IMR-90 (cell line): ENCODE data around the gene OVCH1. TPM values are rescaled to one million over a fixed set of nuclear protein-coding genes. Genes with fewer than 3 reads are reported as not detected.

Experiments used
- ATAC-seq: fragments of 200-7000 bp; cut with Tn5 transposase; 2 replicates; pipeline ENCODE4 v1.9.1; 2020; ENCODE audit warnings: low read depth, mild to moderate bottlenecking, moderate library complexity
- BruUV-seq: library from RNA; stranded (reverse); fragments of 400-500 nt; replicated peaks from 2 replicates; lab custom pipeline; 2021; lab: Mats Ljungman, UMichigan
- CTCF ChIA-PET: fragments of 300-600 bp; formaldehyde crosslinking; extraction: SDS; loops from one replicate; lab custom pipeline; 2021; ENCODE audit warnings: antibody characterized with exemption; lab: Yijun Ruan, JAX
- POLR2A ChIA-PET: fragments of 300-600 bp; sonication (Branson Sonifier 250); formaldehyde crosslinking; loops from one replicate; lab custom pipeline; 2022; ENCODE audit warnings: antibody characterized with exemption; ENCODE audit not compliant: unreplicated experiment; lab: Charles Lee
- DNase-seq: peaks from one replicate; pipeline ENCODE4 v3.0.0; 2013
- H2AFZ ChIP-seq: replicated peaks from 2 replicates; pipeline ENCODE3; 2013; ENCODE audit warnings: low read length, mild to moderate bottlenecking; ENCODE audit not compliant: poor library complexity
- H2AK5ac ChIP-seq: 2 replicates; pipeline ENCODE4 v1.6.1; 2013; ENCODE audit warnings: low read depth, low read length, inconsistent platforms
- H2AK9ac ChIP-seq: replicated peaks from 2 replicates; pipeline ENCODE3; 2013; ENCODE audit warnings: mild to moderate bottlenecking, low read depth, low read length, moderate library complexity; ENCODE audit not compliant: poor library complexity
- H2BK120ac ChIP-seq: 2 replicates; pipeline ENCODE4 v1.6.1; 2013; ENCODE audit warnings: low read depth, low read length, inconsistent platforms
- H2BK15ac ChIP-seq: 3 replicates; pipeline ENCODE4 v1.6.1; 2013; ENCODE audit warnings: low read depth, low read length, inconsistent platforms
- H2BK20ac ChIP-seq: 2 replicates; pipeline ENCODE4 v1.6.1; 2013; ENCODE audit warnings: low read depth, mild to moderate bottlenecking, inconsistent platforms, low read length, moderate library complexity
- H2BK5ac ChIP-seq: 2 replicates; pipeline ENCODE4 v1.6.1; 2013; ENCODE audit warnings: mild to moderate bottlenecking, low read depth, low read length, inconsistent platforms; ENCODE audit not compliant: poor library complexity, severe bottlenecking
- H3K14ac ChIP-seq: replicated peaks from 2 replicates; pipeline ENCODE4 v1.6.1; 2013; ENCODE audit warnings: low read depth, low read length, inconsistent platforms
- H3K18ac ChIP-seq: 2 replicates; pipeline ENCODE4 v1.6.1; 2013; ENCODE audit warnings: low read depth, low read length, control low read depth
- H3K23ac ChIP-seq: 2 replicates; pipeline ENCODE4 v1.6.1; 2013; ENCODE audit warnings: low read depth, low read length, inconsistent platforms
- H3K27ac ChIP-seq: 2 replicates; pipeline ENCODE4 v1.5.1; 2013; ENCODE audit warnings: mild to moderate bottlenecking, control low read depth, low read length; ENCODE audit not compliant: insufficient read depth
- H3K27me3 ChIP-seq: 2 replicates; pipeline ENCODE4 v1.6.1; 2013; ENCODE audit warnings: low read length; ENCODE audit not compliant: control insufficient read depth, insufficient read depth
- H3K36me3 ChIP-seq: 2 replicates; pipeline ENCODE4 v1.6.1; 2013; ENCODE audit warnings: low read length, mixed read lengths; ENCODE audit not compliant: control insufficient read depth, insufficient read depth
- H3K4ac ChIP-seq: 2 replicates; pipeline ENCODE4 v1.6.1; 2013; ENCODE audit warnings: low read depth, low read length, inconsistent platforms
- H3K4me1 ChIP-seq: 2 replicates; pipeline ENCODE4 v1.6.1; 2013; ENCODE audit warnings: low read length, mixed read lengths; ENCODE audit not compliant: control insufficient read depth, insufficient read depth
- H3K4me2 ChIP-seq: 2 replicates; pipeline ENCODE4 v1.6.1; 2013; ENCODE audit warnings: low read depth, mild to moderate bottlenecking, control low read depth, low read length, moderate library complexity
- H3K4me3 ChIP-seq: 2 replicates; pipeline ENCODE4 v1.5.1; 2013; ENCODE audit warnings: low read depth, mild to moderate bottlenecking, control low read depth, low read length, moderate library complexity; ENCODE audit not compliant: insufficient read depth
- H3K56ac ChIP-seq: 2 replicates; pipeline ENCODE4 v1.6.1; 2013; ENCODE audit warnings: low read length, inconsistent platforms; ENCODE audit not compliant: insufficient read depth; ENCODE audit errors: extremely low read depth
- H3K79me1 ChIP-seq, 2 experiments: 2 replicates each; pipeline ENCODE4 v1.6.1; 2013; ENCODE audit warnings: low read length in 2 of 2, inconsistent platforms in 1 of 2, low read depth in 1 of 2
- H3K9ac ChIP-seq: 2 replicates; pipeline ENCODE4 v1.6.1; 2013; ENCODE audit warnings: low read depth, low read length, control low read depth
- H3K9me1 ChIP-seq: 2 replicates; pipeline ENCODE4 v1.6.1; 2013; ENCODE audit warnings: low read length, inconsistent platforms; ENCODE audit not compliant: insufficient read depth
- H3K9me3 ChIP-seq: 2 replicates; pipeline ENCODE4 v1.6.1; 2013; ENCODE audit warnings: low read length; ENCODE audit not compliant: control insufficient read depth, insufficient read depth
- H4K20me1 ChIP-seq: 2 replicates; pipeline ENCODE4 v1.6.1; 2013; ENCODE audit warnings: low read length, inconsistent platforms; ENCODE audit not compliant: insufficient read depth
- H4K5ac ChIP-seq: 2 replicates; pipeline ENCODE4 v1.6.1; 2013; ENCODE audit warnings: mild to moderate bottlenecking, low read depth, low read length, control low read depth
- H4K8ac ChIP-seq, 2 experiments: 2 replicates each; pipeline ENCODE4 v1.6.1; 2013; ENCODE audit warnings: low read depth in 2 of 2, low read length in 2 of 2, control low read depth in 1 of 2, inconsistent platforms in 1 of 2
- H4K91ac ChIP-seq: 2 replicates; pipeline ENCODE4 v1.6.1; 2013; ENCODE audit warnings: low read depth, low read length, inconsistent platforms; ENCODE audit not compliant: insufficient read depth
- CHD1 ChIP-seq: IDR thresholded peaks from 2 replicates; pipeline ENCODE4 v1.6.1; 2012; ENCODE audit warnings: low read depth, low read length, improper control_type of control experiment
- CTCF ChIP-seq: conservative IDR thresholded peaks from 2 replicates; pipeline ENCODE4 v1.5.1; 2012; ENCODE audit warnings: mild to moderate bottlenecking, low read depth, low read length, improper control_type of control experiment
- ELK1 ChIP-seq: fragments of 150-350 bp; IDR thresholded peaks from 2 replicates; pipeline ENCODE4 v1.6.1; 2016; ENCODE audit warnings: low read depth, mild to moderate bottlenecking, low read length, moderate library complexity, borderline replicate concordance
- FOS ChIP-seq: fragments of 150-350 bp; IDR thresholded peaks from 2 replicates; pipeline ENCODE4 v1.6.1; 2016; ENCODE audit warnings: low read depth, low read length
- MAFK ChIP-seq: IDR thresholded peaks from 2 replicates; pipeline ENCODE4 v1.6.1; 2012; ENCODE audit warnings: low read depth, low read length, improper control_type of control experiment
- MAZ ChIP-seq: IDR thresholded peaks from 2 replicates; pipeline ENCODE4 v1.6.1; 2012; ENCODE audit warnings: low read depth, mild to moderate bottlenecking, low read length, improper control_type of control experiment, moderate library complexity, borderline replicate concordance
- MXI1 ChIP-seq: IDR thresholded peaks from 2 replicates; pipeline ENCODE4 v1.6.1; 2012; ENCODE audit warnings: low read depth, mild to moderate bottlenecking, low read length, moderate library complexity, borderline replicate concordance
- NFE2L2 ChIP-seq: fragments of 150-350 bp; IDR thresholded peaks from 2 replicates; pipeline ENCODE4 v1.6.1; 2016; ENCODE audit warnings: low read depth, mild to moderate bottlenecking, low read length
- POLR2A ChIP-seq: IDR thresholded peaks from 2 replicates; pipeline ENCODE4 v1.6.1; 2012; ENCODE audit warnings: mild to moderate bottlenecking, low read depth, low read length
- RAD21 ChIP-seq: IDR thresholded peaks from 2 replicates; pipeline ENCODE4 v1.6.1; 2012; ENCODE audit warnings: low read length, improper control_type of control experiment
- RCOR1 ChIP-seq: IDR thresholded peaks from 2 replicates; pipeline ENCODE4 v1.6.1; 2012; ENCODE audit warnings: mild to moderate bottlenecking, low read length, improper control_type of control experiment; ENCODE audit not compliant: insufficient replicate concordance
- WGBS, 2 experiments: methylation state at CpG; one replicate each; pipeline versions ENCODE4 v1.1.5 to v1.1.7; 2013; ENCODE audit warnings: missing lambda C conversion rate in 2 of 2; ENCODE audit not compliant: insufficient read length in 1 of 2; ENCODE audit errors: extremely low coverage in 2 of 2; 5-methylcytosine and 5-hydroxymethylcytosine counted together
- dilution Hi-C: fragments of 300-500 bp; cut with HindIII; formaldehyde crosslinking; loops from one replicate; pipeline ENCODE4 v1.14.3; 2018; ENCODE audit warnings: low sequenced_read_pairs; ENCODE audit not compliant: unreplicated experiment
- in situ Hi-C: fragments of 300-500 bp; cut with MboI; formaldehyde crosslinking; loops from 3 replicates; pipeline ENCODE4 v1.14.3; 2019; ENCODE audit warnings: low sequenced_read_pairs, inconsistent platforms, mixed read lengths
- intact Hi-C: fragments of 100-400 bp; cut with micrococcal nuclease; formaldehyde crosslinking; loops from 2 replicates; pipeline ENCODE4 v1.10.0; 2022
- polyA plus RNA-seq, 3 experiments: library from polyadenylated mRNA; depleted of rRNA; stranded (reverse); fragments of >200 nt; gene quantifications; 2 replicates each; pipeline ENCODE4 v1.2.3, GENCODE V29; 2012; ENCODE audit warnings: low replicate concordance in 1 of 3
- total RNA-seq: library from RNA; depleted of rRNA; stranded (reverse); fragments of >200 nt; gene quantifications from 2 replicates; pipeline ENCODE4 v1.2.3, GENCODE V29; 2012
- TF ChIP-seq, protein P1 (sequence below): fragments of 150-350 bp; IDR thresholded peaks from 2 replicates; pipeline ENCODE4 v1.6.1; 2017; ENCODE audit warnings: mild to moderate bottlenecking, antibody characterized with exemption, low read length, low read depth

Gene OVCH1
- total and polyA plus RNA-seq, 2 of the 4 experiments (the other 2 are of a cell fraction) = 0.05 to 0.18 TPM

GRCh38 chr12:29547151-29547632 lies 49.7 kb upstream of the OVCH1 start (continued):
- 0 out of 2 replicates have a peak, but pooled peaks have one; percentile 45 for TF ChIP-seq FOS
- TF ChIP-seq MAFK = no peak

- dilution Hi-C loops (no loop called here), intact Hi-C loops (loop anchor here (2.0 kb wide), 1 partner anchor 237 kb away; the partner anchor contains the start of gene TMTC1), in situ Hi-C loops (loop anchor here (10.0 kb wide), 1 partner anchor 239 kb away; the partner anchor contains the start of gene TMTC1)
- peak overlapping the region; percentile 88 to 91 for H4K8ac ChIP-seq
- H2BK120ac ChIP-seq = peak overlapping the region; percentile 93
- no TSS peak for BruUV-seq
- no peak overlapping the region for H3K4me2 ChIP-seq
- peak overlapping the region; percentile 98 for H2BK20ac ChIP-seq
- WGBS, 2 experiments = 100% methylated on average over 1 of the region's 2 CpGs; no CpG with 5 or more reads in 1 of the 2 experiments
- H4K91ac ChIP-seq = peak overlapping the region; percentile 98
- H4K20me1 ChIP-seq = no peaks in the 10 kb centered on the region
- ATAC-seq (peak; percentile 10; the same call in 1 of the 2 replicates), DNase-seq (peak; percentile 18)
- no peaks in the 10 kb centered on the region for H3K9me3 ChIP-seq
- no peak overlapping the region for H3K4me3 ChIP-seq
- H3K23ac ChIP-seq = peak overlapping the region; percentile 88
- peak overlapping the region; percentile 62 for H4K5ac ChIP-seq
- H2BK15ac ChIP-seq = peak overlapping the region; percentile 99; the same call in 2 of the 3 replicates
- H3K9me1 ChIP-seq = peaks cover 16% of the 10 kb centered on the region
- H3K4me1 ChIP-seq = peaks cover 16% of the 10 kb centered on the region
- peak overlapping the region; percentile 91 for H2BK5ac ChIP-seq
- H3K14ac ChIP-seq = peak overlapping the region; percentile 80
- peak overlapping the region; percentile 67 for H2AFZ ChIP-seq
- H3K27me3 ChIP-seq = no peaks in the 10 kb centered on the region
- H3K9ac ChIP-seq = peak overlapping the region; percentile 39; the same call in 1 of the 2 replicates
- POLR2A ChIA-PET = no interaction called here
- peak overlapping the region; percentile 96 for H2AK5ac ChIP-seq
- H3K79me1 ChIP-seq = peaks cover 0 to 29% of the 10 kb centered on the region in 2 experiments; a peak in 2 of 4 replicates
- peak overlapping the region; percentile 3 for H2AK9ac ChIP-seq
- H3K18ac ChIP-seq = peak overlapping the region; percentile 74
- H3K4ac ChIP-seq = peak overlapping the region; percentile 99
- peak overlapping the region; percentile 70 for H3K27ac ChIP-seq
- H3K36me3 ChIP-seq = no peaks in the 10 kb centered on the region
- CTCF ChIA-PET = interaction anchor here (0.8 to 2.2 kb wide), 2 partner anchors 12 to 70 kb away, joined by 3 to 12 read pairs; no protein-coding TSS in a partner anchor
- H3K56ac ChIP-seq = peak overlapping the region; percentile 78
- TF ChIP-seq NFE2L2 = no peak; the same call in 1 of the 2 replicates
- TF ChIP-seq ELK1 = no peak
- no peak for TF ChIP-seq POLR2A
- no peak for TF ChIP-seq FOS
- TF ChIP-seq, protein P1, sequence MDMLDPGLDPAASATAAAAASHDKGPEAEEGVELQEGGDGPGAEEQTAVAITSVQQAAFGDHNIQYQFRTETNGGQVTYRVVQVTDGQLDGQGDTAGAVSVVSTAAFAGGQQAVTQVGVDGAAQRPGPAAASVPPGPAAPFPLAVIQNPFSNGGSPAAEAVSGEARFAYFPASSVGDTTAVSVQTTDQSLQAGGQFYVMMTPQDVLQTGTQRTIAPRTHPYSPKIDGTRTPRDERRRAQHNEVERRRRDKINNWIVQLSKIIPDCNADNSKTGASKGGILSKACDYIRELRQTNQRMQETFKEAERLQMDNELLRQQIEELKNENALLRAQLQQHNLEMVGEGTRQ = no peak
- no peak for TF ChIP-seq MAFK
- TF ChIP-seq CHD1 = no peak
- TF ChIP-seq RCOR1 = no peak
- no peak for TF ChIP-seq RAD21
- TF ChIP-seq MXI1 = no peak
- TF ChIP-seq MAZ = no peak
- no peak for TF ChIP-seq CTCF
These were observed 48.5 kb upstream of the OVCH1 start for GRCh38 chr12:29546000-29546399.
